Fibroblast of lung (primary cell): ENCODE measurements around the gene TRAPPC8. TPM values are rescaled to one million over a fixed set of nuclear protein-coding genes. Genes with fewer than 3 reads are reported as not detected.

Experiments used
- DNase-seq, 2 donors: peaks; one replicate each; pipeline versions ENCODE4 v3.0.0 to v3.0.0-alpha.2; 2010; ENCODE audit warnings: low read depth in 2 of 2
- H2AFZ ChIP-seq: 2 replicates; pipeline ENCODE4 v1.5.1; 2012; ENCODE audit warnings: low read length, control low read depth, inconsistent platforms
- H3K27ac ChIP-seq: 2 replicates; pipeline ENCODE4 v1.5.1; 2011; ENCODE audit warnings: low read length, control low read depth; ENCODE audit not compliant: insufficient read depth
- H3K27me3 ChIP-seq: 2 replicates; pipeline ENCODE4 v1.5.1; 2011; ENCODE audit warnings: mild to moderate bottlenecking, low read length; ENCODE audit not compliant: control insufficient read depth, insufficient read depth
- H3K36me3 ChIP-seq: 2 replicates; pipeline ENCODE4 v1.5.1; 2011; ENCODE audit warnings: low read length; ENCODE audit not compliant: control insufficient read depth, insufficient read depth
- H3K4me1 ChIP-seq: 2 replicates; pipeline ENCODE4 v1.5.1; 2011; ENCODE audit warnings: low read length; ENCODE audit not compliant: control insufficient read depth, insufficient read depth; ENCODE audit errors: extremely low read depth
- H3K4me2 ChIP-seq: 2 replicates; pipeline ENCODE4 v1.5.1; 2011; ENCODE audit warnings: low read length, control low read depth; ENCODE audit not compliant: insufficient read depth; ENCODE audit errors: extremely low read depth
- H3K4me3 ChIP-seq, 4 experiments: fragments of 200-600 bp in 1 of 4; sonication (generic) in 1 of 4; replicated peaks in 1 of 4; 2 replicates each; pipeline ENCODE4 v1.5.1; 2011 to 2016; ENCODE audit warnings: low read length in 4 of 4, low read depth in 3 of 4, mild to moderate bottlenecking in 3 of 4, control low read depth in 2 of 4, inconsistent platforms in 1 of 4, mixed read lengths in 1 of 4; ENCODE audit not compliant: insufficient read depth in 1 of 4; ENCODE audit errors: control extremely low read depth in 1 of 4
- H3K79me2 ChIP-seq: 2 replicates; pipeline ENCODE4 v1.5.1; 2012; ENCODE audit warnings: mild to moderate bottlenecking, low read length, inconsistent platforms; ENCODE audit not compliant: control insufficient read depth, insufficient read depth
- H3K9ac ChIP-seq: 2 replicates; pipeline ENCODE4 v1.5.1; 2011; ENCODE audit warnings: mild to moderate bottlenecking, low read length, control low read depth; ENCODE audit not compliant: insufficient read depth
- H3K9me3 ChIP-seq: 2 replicates; pipeline ENCODE4 v1.5.1; 2012; ENCODE audit warnings: low read depth, low read length; ENCODE audit not compliant: control insufficient read depth, insufficient read depth
- H4K20me1 ChIP-seq: 2 replicates; pipeline ENCODE4 v1.5.1; 2011; ENCODE audit warnings: low read length; ENCODE audit not compliant: control insufficient read depth, insufficient read depth; ENCODE audit errors: extremely low read depth
- EZH2 ChIP-seq: IDR thresholded peaks from 2 replicates; pipeline ENCODE4 v1.5.1; 2012; ENCODE audit warnings: low read length, control low read depth, mild to moderate bottlenecking; ENCODE audit errors: missing control alignments
- polyA plus RNA-seq, 2 donors: library from polyadenylated mRNA; depleted of rRNA in 1 of 2; stranded (reverse) in 1 of 2; unstranded in 1 of 2; fragments of >200 nt; gene quantifications; 2 replicates each; pipeline ENCODE4 v1.2.1, GENCODE V29; 2011 to 2012; ENCODE audit warnings: missing spikeins in 1 of 2
- total RNA-seq: library from RNA; depleted of rRNA; stranded (reverse); fragments of >200 nt; gene quantifications from 2 replicates; pipeline ENCODE4 v1.2.1, GENCODE V29; 2014
- TF ChIP-seq, protein P1 (sequence below), 2 donors: IDR thresholded peaks in 1 of 2; conservative IDR thresholded peaks in 1 of 2; 1 replicate in 1 of 2; 2 replicates in 1 of 2; pipeline ENCODE4 v1.5.1; 2011 to 2012; ENCODE audit warnings: low read length in 2 of 2, control low read depth in 1 of 2, inconsistent platforms in 1 of 2, low read depth in 1 of 2, mild to moderate bottlenecking in 1 of 2

The TRAPPC8 gene
- total and polyA plus RNA-seq, 2 donors (not counting 1 experiment from before 2014, with no cell fraction given) = 53.4 to 64.2 TPM

DNA sequence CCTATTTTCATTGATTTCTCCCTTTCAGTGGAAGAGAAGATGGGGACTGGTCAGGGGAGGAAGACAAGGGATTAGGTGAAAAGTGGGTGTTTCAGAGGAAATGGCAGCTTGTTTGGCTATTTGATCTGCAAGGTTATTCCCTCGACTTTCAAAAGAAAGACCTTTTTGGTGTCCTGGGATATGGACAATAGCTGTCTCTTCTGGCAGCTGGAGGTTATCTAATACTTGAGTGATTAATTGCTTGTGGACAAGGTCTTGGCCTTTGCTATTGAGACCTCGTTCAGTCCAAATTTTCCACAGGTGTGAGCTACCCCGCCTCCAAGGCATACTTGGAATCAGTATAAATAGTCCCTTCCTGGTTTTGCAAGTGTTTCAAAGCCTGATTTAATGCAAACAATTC lies 33.3 kb upstream of the TRAPPC8 start:
- H3K4me3 ChIP-seq = no peak overlapping the region
- no peak for TF ChIP-seq EZH2
- TF ChIP-seq, protein P1, sequence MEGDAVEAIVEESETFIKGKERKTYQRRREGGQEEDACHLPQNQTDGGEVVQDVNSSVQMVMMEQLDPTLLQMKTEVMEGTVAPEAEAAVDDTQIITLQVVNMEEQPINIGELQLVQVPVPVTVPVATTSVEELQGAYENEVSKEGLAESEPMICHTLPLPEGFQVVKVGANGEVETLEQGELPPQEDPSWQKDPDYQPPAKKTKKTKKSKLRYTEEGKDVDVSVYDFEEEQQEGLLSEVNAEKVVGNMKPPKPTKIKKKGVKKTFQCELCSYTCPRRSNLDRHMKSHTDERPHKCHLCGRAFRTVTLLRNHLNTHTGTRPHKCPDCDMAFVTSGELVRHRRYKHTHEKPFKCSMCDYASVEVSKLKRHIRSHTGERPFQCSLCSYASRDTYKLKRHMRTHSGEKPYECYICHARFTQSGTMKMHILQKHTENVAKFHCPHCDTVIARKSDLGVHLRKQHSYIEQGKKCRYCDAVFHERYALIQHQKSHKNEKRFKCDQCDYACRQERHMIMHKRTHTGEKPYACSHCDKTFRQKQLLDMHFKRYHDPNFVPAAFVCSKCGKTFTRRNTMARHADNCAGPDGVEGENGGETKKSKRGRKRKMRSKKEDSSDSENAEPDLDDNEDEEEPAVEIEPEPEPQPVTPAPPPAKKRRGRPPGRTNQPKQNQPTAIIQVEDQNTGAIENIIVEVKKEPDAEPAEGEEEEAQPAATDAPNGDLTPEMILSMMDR (conservative IDR thresholded peaks at IDR 0.05 in 1 of 2, IDR thresholded peaks at IDR 0.05 in 1 of 2; ENCODE audit: low read depth in 1 of 2, low read length in 2 of 2) = no peak
- H3K79me2 ChIP-seq = no peaks in the 10 kb centered on the region
- no peak for DNase-seq
- H3K27me3 ChIP-seq = no peaks in the 10 kb centered on the region
- no peaks in the 10 kb centered on the region for H4K20me1 ChIP-seq
- no peak overlapping the region for H3K4me2 ChIP-seq
- no peak overlapping the region for H3K9ac ChIP-seq
- H2AFZ ChIP-seq = no peak overlapping the region
- H3K36me3 ChIP-seq = no peaks in the 10 kb centered on the region
- H3K27ac ChIP-seq = no peak overlapping the region
- H3K4me1 ChIP-seq = no peaks in the 10 kb centered on the region
- no peaks in the 10 kb centered on the region for H3K9me3 ChIP-seq

DNA sequence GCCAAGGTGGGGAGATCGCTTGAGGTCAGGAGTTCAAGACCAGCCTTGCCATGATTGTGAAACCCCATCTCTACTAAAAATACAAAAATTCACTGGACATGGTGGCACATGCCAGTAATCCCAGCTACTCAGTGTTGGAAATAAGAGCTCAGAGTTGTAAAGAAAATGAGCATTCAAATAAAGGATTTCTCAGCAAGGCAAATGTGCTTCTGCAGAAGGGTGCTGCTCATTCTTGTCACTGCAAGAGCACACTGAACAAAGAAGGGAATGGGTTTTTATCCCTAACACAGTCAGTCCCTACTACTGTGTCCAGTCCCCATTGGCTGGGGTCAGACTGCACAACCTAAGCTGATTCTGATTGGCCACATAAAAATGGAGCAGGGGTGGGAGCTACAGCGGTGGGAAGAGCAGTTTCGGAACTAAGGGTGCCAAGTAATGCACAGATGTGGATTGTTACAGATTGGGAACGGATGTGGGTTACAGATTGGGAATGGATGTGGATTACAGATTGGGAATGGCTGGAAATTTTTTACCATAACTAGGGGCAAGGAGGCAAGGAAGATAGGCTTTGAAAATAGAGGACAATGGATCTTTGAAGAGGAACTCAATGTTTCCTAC lies 31.1 kb upstream of the TRAPPC8 start:
- Histone ChIP-seq H3K27ac (no peak overlapping the region), H3K4me2 (no peak overlapping the region), H4K20me1 (no peaks in the 10 kb centered on the region), H2AFZ (no peak overlapping the region), H3K9me3 (no peaks in the 10 kb centered on the region), H3K79me2 (no peaks in the 10 kb centered on the region), H3K27me3 (no peaks in the 10 kb centered on the region), H3K4me1 (no peaks in the 10 kb centered on the region), H3K36me3 (no peaks in the 10 kb centered on the region), H3K4me3 (no peak overlapping the region), H3K9ac (no peak overlapping the region)
- no peak for DNase-seq
- no peak for TF ChIP-seq EZH2
- TF ChIP-seq, protein P1 (conservative IDR thresholded peaks at IDR 0.05 in 1 of 2, IDR thresholded peaks at IDR 0.05 in 1 of 2; ENCODE audit: low read depth in 1 of 2, low read length in 2 of 2) = no peak

DNA sequence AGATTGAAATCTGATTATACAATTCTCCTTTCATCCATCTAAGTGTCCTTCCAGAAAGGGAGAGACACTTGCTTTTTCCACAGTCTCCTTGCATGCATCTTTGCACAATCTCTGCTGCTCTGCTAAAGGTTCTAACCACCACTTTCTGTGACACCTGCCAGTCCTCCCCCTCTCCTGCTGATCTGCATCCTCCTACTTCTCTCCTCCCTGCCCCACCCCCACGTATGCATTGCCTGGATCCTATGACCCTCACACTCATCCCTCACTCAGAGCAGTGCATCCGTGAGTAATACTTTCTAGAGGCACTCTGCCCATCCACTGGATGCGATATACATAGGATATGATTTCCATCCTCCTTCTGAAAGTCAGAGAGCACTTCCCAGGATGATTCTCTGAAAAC lies 27.7 kb upstream of the TRAPPC8 start:
- TF ChIP-seq, protein P1 (conservative IDR thresholded peaks at IDR 0.05 in 1 of 2, IDR thresholded peaks at IDR 0.05 in 1 of 2; ENCODE audit: low read depth in 1 of 2, low read length in 2 of 2) = no peak
- no peak for TF ChIP-seq EZH2
- Histone ChIP-seq H3K4me1 (no peaks in the 10 kb centered on the region), H3K27me3 (no peaks in the 10 kb centered on the region), H2AFZ (no peak overlapping the region), H3K4me3 (no peak overlapping the region), H3K36me3 (no peaks in the 10 kb centered on the region), H3K9ac (no peak overlapping the region), H3K4me2 (no peak overlapping the region), H4K20me1 (no peaks in the 10 kb centered on the region), H3K79me2 (no peaks in the 10 kb centered on the region), H3K27ac (no peak overlapping the region), H3K9me3 (no peaks in the 10 kb centered on the region)
- no peak for DNase-seq
